Gastrocnemius medialis (tissue), 4 donors: ENCODE results near the gene DPP7.

Experiments
- CTCF ChIP-seq, 5 experiments: fragments of 450-650 bp in 3 of 5; fragments of 200-600 bp in 2 of 5; sonication (generic) in 2 of 5; IDR thresholded peaks in 4 of 5; conservative IDR thresholded peaks in 1 of 5; 1 replicate in 4 of 5; 2 replicates in 1 of 5; pipeline ENCODE4 v1.5.1; 2016 to 2019; ENCODE audit warnings: antibody characterized with exemption in 5 of 5, mild to moderate bottlenecking in 3 of 5, moderate library complexity in 3 of 5
- POLR2A ChIP-seq, 2 donors: fragments of 450-650 bp; IDR thresholded peaks; one replicate each; pipeline ENCODE4 v1.6.1; 2017; ENCODE audit warnings: antibody characterized with exemption in 2 of 2, mild to moderate bottlenecking in 2 of 2, moderate library complexity in 2 of 2

GRCh38 chr9:137099231-137099630 lies 15.3 kb downstream of the DPP7 start:
- TF ChIP-seq CTCF (IDR thresholded peaks at IDR 0.05 in 4 of 5, conservative IDR thresholded peaks at IDR 0.05 in 1 of 5) (no peak), POLR2A (IDR thresholded peaks at IDR 0.05) (no peak)
